CD4-positive, alpha-beta T cell (primary cell): ENCODE results near the gene BICRAL. TPM values are rescaled to one million over a fixed set of nuclear protein-coding genes. Genes with fewer than 3 reads are reported as not detected.

Source experiments
- ATAC-seq: fragments of 200-7000 bp; cut with Tn5 transposase; one replicate; pipeline ENCODE4 v1.10.0; 2022; ENCODE audit warnings: mild to moderate bottlenecking; ENCODE audit not compliant: poor library complexity
- CTCF ChIA-PET: fragments of 350-600 bp; sonication (Branson Sonifier 250); formaldehyde crosslinking; loops from one replicate; lab custom pipeline; 2021; ENCODE audit warnings: antibody characterized with exemption, inconsistent platforms; lab: Charles Lee
- POLR2A ChIA-PET: fragments of 350-600 bp; sonication (Branson Sonifier 250); formaldehyde crosslinking; loops from one replicate; lab custom pipeline; 2021; ENCODE audit warnings: antibody characterized with exemption, inconsistent platforms; lab: Charles Lee
- DNase-seq, 14 experiments: peaks; one replicate each; pipeline ENCODE4 v3.0.0-alpha.2; 2013 to 2020; ENCODE audit warnings: mixed read lengths in 2 of 14
- H3K27ac ChIP-seq, 2 donors: one replicate each; pipeline versions ENCODE4 v1.5.1 to v1.7.0; 2013; ENCODE audit warnings: low read length in 2 of 2, low read depth in 1 of 2, mild to moderate bottlenecking in 1 of 2
- H3K27me3 ChIP-seq, 2 experiments: 1 replicate in 1 of 2; 2 replicates in 1 of 2; pipeline versions ENCODE4 v1.6.1 to v1.7.0; 2013; ENCODE audit warnings: low read length in 2 of 2, control low read depth in 1 of 2, mild to moderate bottlenecking in 1 of 2, moderate library complexity in 1 of 2; ENCODE audit not compliant: insufficient read depth in 2 of 2, control insufficient read depth in 1 of 2
- H3K36me3 ChIP-seq: one replicate; pipeline ENCODE4 v1.6.1; 2013; ENCODE audit warnings: low read length, control low read depth; ENCODE audit not compliant: insufficient read depth
- H3K4me1 ChIP-seq: one replicate; pipeline ENCODE4 v1.6.1; 2013; ENCODE audit warnings: low read length, control low read depth; ENCODE audit not compliant: insufficient read depth
- H3K4me3 ChIP-seq: one replicate; pipeline ENCODE4 v1.5.1; 2013; ENCODE audit warnings: mild to moderate bottlenecking, low read length, moderate library complexity
- H3K9me3 ChIP-seq, 2 experiments: 1 replicate in 1 of 2; 2 replicates in 1 of 2; pipeline versions ENCODE4 v1.6.1 to v1.7.0; 2013; ENCODE audit warnings: low read length in 2 of 2, mild to moderate bottlenecking in 2 of 2, control low read depth in 1 of 2, moderate library complexity in 1 of 2; ENCODE audit not compliant: control insufficient read depth in 1 of 2, insufficient read depth in 1 of 2
- H3K27ac Mint-ChIP-seq: one replicate; pipeline ENCODE4 v1.8.0; 2020; ENCODE audit warnings: mixed read lengths
- H3K27me3 Mint-ChIP-seq: one replicate; pipeline ENCODE4 v1.8.0; 2021; ENCODE audit warnings: mixed read lengths
- H3K36me3 Mint-ChIP-seq: one replicate; pipeline ENCODE4 v1.8.0; 2021; ENCODE audit warnings: low read depth, mixed read lengths
- H3K4me1 Mint-ChIP-seq: one replicate; pipeline ENCODE4 v1.8.0; 2021; ENCODE audit warnings: low read depth, mixed read lengths
- H3K4me3 Mint-ChIP-seq: one replicate; pipeline ENCODE4 v1.8.0; 2020; ENCODE audit warnings: mild to moderate bottlenecking, mixed read lengths
- H3K9me3 Mint-ChIP-seq: one replicate; pipeline ENCODE4 v1.8.0; 2020; ENCODE audit warnings: mixed read lengths
- intact Hi-C, 2 experiments: fragments of 100-400 bp; cut with DNase I in 1 of 2; cut with micrococcal nuclease in 1 of 2; formaldehyde crosslinking; loops; one replicate each; pipeline versions ENCODE4 v1.15.1 to v1.9.0; 2023 to 2025; cut with DNase I, micrococcal nuclease
- total RNA-seq, 174 experiments: library from RNA in 2 of 174; stranded (reverse) in 2 of 174; gene quantifications; one replicate each; pipeline ENCODE4 v1.2.3 and lab custom pipeline; 2021 to 2026
- TF ChIP-seq, protein P1 (sequence below): fragments of 200-600 bp; IDR thresholded peaks from one replicate; pipeline ENCODE4 v1.8.0; 2022; ENCODE audit warnings: antibody characterized with exemption, mild to moderate bottlenecking

BICRAL gene
- total RNA-seq, 2 experiments from 2014 or later = 15.0 to 15.8 TPM

DNA sequence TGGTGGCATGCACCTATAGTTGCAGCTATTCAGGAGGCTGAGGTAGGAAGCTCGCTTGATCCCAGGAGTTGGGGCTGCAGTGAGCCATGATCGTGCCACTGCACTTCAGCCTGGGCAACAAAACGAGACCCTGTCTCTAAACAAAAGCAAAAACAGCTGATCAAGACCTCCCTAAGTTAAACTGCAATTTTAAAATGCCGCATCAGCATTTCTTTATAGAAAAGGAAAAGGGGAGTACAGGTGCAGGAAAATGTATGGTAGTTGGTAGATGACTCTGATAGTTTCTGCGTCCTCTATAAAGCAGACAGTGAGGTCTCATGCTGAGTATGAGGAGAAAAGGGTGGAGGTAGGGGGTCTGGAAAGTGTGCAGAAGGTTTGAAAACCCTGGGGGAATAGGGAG, 27.1 kb upstream of the BICRAL start:
- intact Hi-C loops = no loop called here
- H3K27me3 Mint-ChIP-seq = no peaks in the 10 kb centered on the region
- peaks cover 61% of the 10 kb centered on the region for H3K4me1 Mint-ChIP-seq
- Histone ChIP-seq H3K9me3 (no peaks in the 10 kb centered on the region), H3K27me3 (no peaks in the 10 kb centered on the region), H3K36me3 (peaks cover 15% of the 10 kb centered on the region), H3K4me1 (peaks cover 9% of the 10 kb centered on the region), H3K4me3 (no peak overlapping the region), H3K27ac (no peak overlapping the region)
- H3K36me3 Mint-ChIP-seq = peaks cover 34% of the 10 kb centered on the region
- DNase-seq (no peak), ATAC-seq (no peak)
- no peak overlapping the region for H3K27ac Mint-ChIP-seq
- POLR2A ChIA-PET = interaction anchor here (1.3 to 2.4 kb wide), 4 partner anchors 9 to 28 kb away, joined by 4 to 14 read pairs (median 6); partner anchors contain the start of gene TBCC
- TF ChIP-seq, protein P1, sequence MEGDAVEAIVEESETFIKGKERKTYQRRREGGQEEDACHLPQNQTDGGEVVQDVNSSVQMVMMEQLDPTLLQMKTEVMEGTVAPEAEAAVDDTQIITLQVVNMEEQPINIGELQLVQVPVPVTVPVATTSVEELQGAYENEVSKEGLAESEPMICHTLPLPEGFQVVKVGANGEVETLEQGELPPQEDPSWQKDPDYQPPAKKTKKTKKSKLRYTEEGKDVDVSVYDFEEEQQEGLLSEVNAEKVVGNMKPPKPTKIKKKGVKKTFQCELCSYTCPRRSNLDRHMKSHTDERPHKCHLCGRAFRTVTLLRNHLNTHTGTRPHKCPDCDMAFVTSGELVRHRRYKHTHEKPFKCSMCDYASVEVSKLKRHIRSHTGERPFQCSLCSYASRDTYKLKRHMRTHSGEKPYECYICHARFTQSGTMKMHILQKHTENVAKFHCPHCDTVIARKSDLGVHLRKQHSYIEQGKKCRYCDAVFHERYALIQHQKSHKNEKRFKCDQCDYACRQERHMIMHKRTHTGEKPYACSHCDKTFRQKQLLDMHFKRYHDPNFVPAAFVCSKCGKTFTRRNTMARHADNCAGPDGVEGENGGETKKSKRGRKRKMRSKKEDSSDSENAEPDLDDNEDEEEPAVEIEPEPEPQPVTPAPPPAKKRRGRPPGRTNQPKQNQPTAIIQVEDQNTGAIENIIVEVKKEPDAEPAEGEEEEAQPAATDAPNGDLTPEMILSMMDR = no peak
- no peaks in the 10 kb centered on the region for H3K9me3 Mint-ChIP-seq
- CTCF ChIA-PET = interaction anchor here (1.0 kb wide), 1 partner anchor 9 kb away, joined by 3 read pairs; the partner anchor contains the start of gene TBCC
- no peak overlapping the region for H3K4me3 Mint-ChIP-seq

DNA sequence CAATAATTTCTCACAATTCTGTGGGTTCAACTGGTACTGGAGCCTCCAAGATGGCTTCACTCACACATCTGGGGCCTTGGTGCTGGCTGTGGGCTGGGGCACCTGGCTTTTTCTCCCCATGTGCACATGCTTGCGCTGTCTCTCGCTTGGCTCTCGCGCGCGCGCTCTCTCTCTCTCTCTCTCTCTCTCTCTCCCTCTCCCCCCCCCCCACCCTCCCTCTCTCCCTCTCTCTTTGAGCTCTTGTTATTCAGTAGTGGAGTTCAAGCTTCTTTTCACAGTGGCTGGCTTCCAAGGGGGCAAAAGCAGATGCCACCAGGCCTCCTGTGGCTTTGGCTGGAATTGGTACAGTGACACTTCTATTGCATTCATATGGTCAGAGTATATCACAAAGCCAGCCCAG, 25.1 kb upstream of the BICRAL start:
- H3K4me3 Mint-ChIP-seq = no peak overlapping the region
- intact Hi-C loops = no loop called here
- Histone ChIP-seq H3K9me3 (no peaks in the 10 kb centered on the region), H3K4me1 (peaks cover 7% of the 10 kb centered on the region), H3K27ac (no peak overlapping the region), H3K27me3 (no peaks in the 10 kb centered on the region), H3K4me3 (no peak overlapping the region), H3K36me3 (peaks cover 23% of the 10 kb centered on the region)
- peaks cover 57% of the 10 kb centered on the region for H3K4me1 Mint-ChIP-seq
- no peaks in the 10 kb centered on the region for H3K27me3 Mint-ChIP-seq
- ChIA-PET CTCF (interaction anchor here (1.3 kb wide), 1 partner anchor 9 kb away, joined by 3 read pairs; no protein-coding TSS in a partner anchor), POLR2A (interaction anchor here (0.6 to 6.6 kb wide), 4 partner anchors 10 to 144 kb away, joined by 3 to 46 read pairs (median 8); partner anchors contain the start of gene TBCC)
- DNase-seq = no peak
- H3K27ac Mint-ChIP-seq = no peak overlapping the region
- H3K9me3 Mint-ChIP-seq = no peaks in the 10 kb centered on the region
- ATAC-seq = no peak
- TF ChIP-seq, protein P1 = no peak
- peaks cover 35% of the 10 kb centered on the region for H3K36me3 Mint-ChIP-seq

DNA sequence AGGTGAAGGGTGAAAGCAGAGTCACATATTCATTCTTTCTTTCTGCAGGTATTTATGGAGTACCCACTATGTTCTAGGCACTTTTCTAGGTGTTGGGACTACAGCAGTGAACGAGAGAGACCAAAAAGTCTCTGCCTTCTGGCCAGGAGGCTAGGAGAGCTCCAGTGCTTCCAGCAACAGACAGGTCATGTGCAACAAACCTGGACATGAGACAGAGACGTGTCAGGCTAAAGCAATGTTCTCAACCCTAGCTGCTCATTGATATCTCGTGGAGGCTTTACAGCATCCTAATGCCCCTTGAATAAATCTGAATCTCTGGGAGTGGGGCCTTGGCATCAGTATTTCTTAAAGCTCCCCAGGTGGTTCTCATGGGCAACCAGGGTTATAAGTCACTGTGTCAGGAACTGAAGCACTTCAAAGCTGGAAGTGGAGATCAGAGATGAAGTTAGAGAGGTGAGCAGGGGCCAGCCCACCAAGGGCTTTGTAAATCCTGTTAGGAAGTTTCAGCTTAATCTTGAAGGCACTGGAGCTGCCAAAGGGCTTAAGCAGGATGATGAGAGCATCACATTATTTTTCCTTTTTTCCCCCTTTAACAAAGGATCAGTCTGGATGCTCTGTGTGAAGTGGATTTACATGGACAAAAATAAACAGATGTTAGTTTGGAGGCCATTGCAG, 23.0 kb upstream of the BICRAL start:
- DNase-seq (no peak), ATAC-seq (no peak)
- Histone ChIP-seq H3K36me3 (peaks cover 23% of the 10 kb centered on the region), H3K4me1 (peaks cover 4% of the 10 kb centered on the region), H3K4me3 (no peak overlapping the region), H3K9me3 (no peaks in the 10 kb centered on the region), H3K27ac (no peak overlapping the region), H3K27me3 (no peaks in the 10 kb centered on the region)
- H3K36me3 Mint-ChIP-seq = peaks cover 38% of the 10 kb centered on the region
- peak overlapping the region; percentile 24 for H3K27ac Mint-ChIP-seq
- H3K27me3 Mint-ChIP-seq = no peaks in the 10 kb centered on the region
- TF ChIP-seq, protein P1 = no peak
- intact Hi-C loops = no loop called here
- POLR2A ChIA-PET = interaction anchor here (3.1 to 8.6 kb wide), 3 partner anchors 12 to 24 kb away, joined by 16 to 61 read pairs (median 46); partner anchors contain the start of genes BICRAL and TBCC
- H3K4me1 Mint-ChIP-seq = peaks cover 57% of the 10 kb centered on the region
- CTCF ChIA-PET = interaction anchor here (1.3 to 2.0 kb wide), 2 partner anchors 11 kb away, joined by 3 to 5 read pairs; no protein-coding TSS in a partner anchor
- no peak overlapping the region for H3K4me3 Mint-ChIP-seq
- no peaks in the 10 kb centered on the region for H3K9me3 Mint-ChIP-seq
